ENCODE measurements around the gene FAM81A.

Gene FAM81A

GRCh38 chr15:59545573-59545972 lies 107.6 kb downstream of the FAM81A start:
- no peak for DNase-seq

GRCh38 chr15:59548501-59549226 lies 110.7 kb downstream of the FAM81A start:
- DNase-seq, result no peak

- DNase-seq, result no peak
Measured at GRCh38 chr15:59549301-59550185, 111.6 kb downstream of the FAM81A start.

- DNase-seq, result no peak
Measured at GRCh38 chr15:59550530-59550929, 112.5 kb downstream of the FAM81A start.

GRCh38 chr15:59550956-59551355 lies 113.0 kb downstream of the FAM81A start:
- no peak for DNase-seq

- no peak for DNase-seq
Measured at GRCh38 chr15:59553879-59554735, 116.1 kb downstream of the FAM81A start.

- DNase-seq, result no peak
Measured at GRCh38 chr15:59555696-59556095, 117.7 kb downstream of the FAM81A start.

- no peak for DNase-seq
Measured at GRCh38 chr15:59556380-59556779, 118.4 kb downstream of the FAM81A start.

GRCh38 chr15:59557581-59557980 lies 119.6 kb downstream of the FAM81A start:
- no peak for DNase-seq

GRCh38 chr15:59558851-59559250 lies 120.9 kb downstream of the FAM81A start:
- no peak for DNase-seq

GRCh38 chr15:59561547-59561946 lies 123.6 kb downstream of the FAM81A start:
- no peak for DNase-seq

GRCh38 chr15:59562448-59563186 lies 124.6 kb downstream of the FAM81A start:
- DNase-seq, result no peak

- no peak for DNase-seq
Measured at GRCh38 chr15:59565299-59565698, 127.3 kb downstream of the FAM81A start.

GRCh38 chr15:59567324-59567723 lies 129.3 kb downstream of the FAM81A start:
- DNase-seq, result no peak

- DNase-seq, result no peak
Measured at GRCh38 chr15:59569477-59569876, 131.5 kb downstream of the FAM81A start.

- no peak for DNase-seq
Measured at GRCh38 chr15:59570315-59570714, 132.3 kb downstream of the FAM81A start.

GRCh38 chr15:59571606-59572005 lies 133.6 kb downstream of the FAM81A start:
- DNase-seq, result no peak
